Smooth muscle cell (in vitro differentiated cells): ENCODE measurements around the gene LPP. TPM values are rescaled to one million over a fixed set of nuclear protein-coding genes. Genes with fewer than 3 reads are reported as not detected.

Experiments used
- DNase-seq: peaks from one replicate; lab custom pipeline; 2025; ENCODE audit not compliant: unreplicated experiment; lab: John Stamatoyannopoulos, UW
- H2AFZ ChIP-seq: fragments of 200-600 bp; sonication (generic); 2 replicates; pipeline ENCODE4 v1.6.0; 2016; ENCODE audit warnings: antibody characterized with exemption, low read depth, mild to moderate bottlenecking
- H3F3A ChIP-seq: fragments of 200-600 bp; sonication (generic); 2 replicates; pipeline ENCODE4 v1.6.0; 2017; ENCODE audit warnings: antibody characterized with exemption, low read depth
- H3K27ac ChIP-seq: fragments of 200-600 bp; sonication (generic); 2 replicates; pipeline ENCODE4 v1.5.1; 2016; ENCODE audit warnings: low read depth, mild to moderate bottlenecking
- H3K27me3 ChIP-seq: fragments of 200-600 bp; sonication (generic); 2 replicates; pipeline ENCODE4 v1.6.1; 2016; ENCODE audit warnings: low read depth, mild to moderate bottlenecking
- H3K36me3 ChIP-seq: fragments of 200-600 bp; sonication (generic); 2 replicates; pipeline ENCODE4 v1.5.1; 2016; ENCODE audit warnings: low read depth
- H3K4me1 ChIP-seq: fragments of 200-600 bp; sonication (generic); 2 replicates; pipeline ENCODE4 v1.5.1; 2016; ENCODE audit warnings: low read depth
- H3K4me2 ChIP-seq: fragments of 200-600 bp; sonication (generic); 2 replicates; pipeline ENCODE4 v1.6.0; 2016; ENCODE audit warnings: mild to moderate bottlenecking
- H3K4me3 ChIP-seq: fragments of 200-600 bp; sonication (generic); 2 replicates; pipeline ENCODE4 v1.5.1; 2016; ENCODE audit warnings: mild to moderate bottlenecking
- H3K79me2 ChIP-seq: fragments of 200-600 bp; sonication (generic); 2 replicates; pipeline ENCODE4 v1.6.0; 2016; ENCODE audit warnings: low read depth, mild to moderate bottlenecking
- H3K9ac ChIP-seq: fragments of 200-600 bp; sonication (generic); 2 replicates; pipeline ENCODE4 v1.6.0; 2016; ENCODE audit warnings: low read depth
- H3K9me3 ChIP-seq: fragments of 200-600 bp; sonication (generic); replicated peaks from 2 replicates; pipeline ENCODE4 v1.5.1; 2016; ENCODE audit warnings: low read depth
- H4K20me1 ChIP-seq: fragments of 200-600 bp; sonication (generic); 2 replicates; pipeline ENCODE4 v1.6.0; 2016; ENCODE audit warnings: low read depth
- CTCF ChIP-seq: fragments of 200-600 bp; sonication (generic); IDR thresholded peaks from 2 replicates; pipeline ENCODE4 v1.5.1; 2017; ENCODE audit warnings: borderline replicate concordance, mild to moderate bottlenecking, antibody characterized with exemption; ENCODE audit not compliant: insufficient read depth, poor library complexity, severe bottlenecking
- WGBS: methylation state at CpG from one replicate; pipeline ENCODE4 v1.1.7; 2016; ENCODE audit warnings: low lambda C conversion rate; 5-methylcytosine and 5-hydroxymethylcytosine counted together
- polyA plus RNA-seq: library from polyadenylated mRNA; unstranded; fragments of >200 nt; fragmentation: Nextera tagmentation; extraction: Ambion mirVana; gene quantifications from 2 replicates; pipeline ENCODE4 v1.2.1, GENCODE V29; 2016
- total RNA-seq: library from RNA; depleted of rRNA; stranded (reverse); fragments of >200 nt; gene quantifications from 2 replicates; pipeline ENCODE4 v1.2.3, GENCODE V29; 2014

Gene LPP
- total and polyA plus RNA-seq, 2 experiments from 2014 or later = 42.3 to 128 TPM

GRCh38 chr3:188537606-188538005, 383.6 kb downstream of the LPP start:
- no peaks in the 10 kb centered on the region for H3K27me3 ChIP-seq
- H3K79me2 ChIP-seq = peaks cover 58% of the 10 kb centered on the region
- WGBS = 98% methylated on average over 3 of the region's 3 CpGs
- no peak overlapping the region for H3K4me3 ChIP-seq
- TF ChIP-seq CTCF = no peak
- H3K36me3 ChIP-seq = no peaks in the 10 kb centered on the region
- DNase-seq = no peak
- H4K20me1 ChIP-seq = peaks cover 29% of the 10 kb centered on the region
- H3K4me1 ChIP-seq = no peaks in the 10 kb centered on the region
- H3K9ac ChIP-seq = no peak overlapping the region
- no peaks in the 10 kb centered on the region for H3F3A ChIP-seq
- no peak overlapping the region for H3K4me2 ChIP-seq
- H2AFZ ChIP-seq = no peak overlapping the region
- H3K27ac ChIP-seq = no peak overlapping the region
- H3K9me3 ChIP-seq = no peaks in the 10 kb centered on the region

- no peak overlapping the region for H3K4me3 ChIP-seq
- WGBS = 96% methylated on average over 3 of the region's 3 CpGs
- H3K9ac ChIP-seq = no peak overlapping the region
- no peak overlapping the region for H3K27ac ChIP-seq
- H3K4me1 ChIP-seq = no peaks in the 10 kb centered on the region
- no peak overlapping the region for H3K4me2 ChIP-seq
- DNase-seq = no peak
- peaks cover 32% of the 10 kb centered on the region for H4K20me1 ChIP-seq
- peaks cover under 1% of the 10 kb centered on the region for H3F3A ChIP-seq
- H3K9me3 ChIP-seq = no peaks in the 10 kb centered on the region
- no peaks in the 10 kb centered on the region for H3K27me3 ChIP-seq
- H2AFZ ChIP-seq = no peak overlapping the region
- H3K79me2 ChIP-seq = peaks cover 56% of the 10 kb centered on the region
- no peak for TF ChIP-seq CTCF
- no peaks in the 10 kb centered on the region for H3K36me3 ChIP-seq
Observed at GRCh38 chr3:188539037-188539436, 385.1 kb downstream of the LPP start.

- no peaks in the 10 kb centered on the region for H3K4me1 ChIP-seq
- H3K4me3 ChIP-seq = no peak overlapping the region
- peaks cover 2% of the 10 kb centered on the region for H3F3A ChIP-seq
- H4K20me1 ChIP-seq = peaks cover 30% of the 10 kb centered on the region
- no peaks in the 10 kb centered on the region for H3K27me3 ChIP-seq
- H3K9ac ChIP-seq = no peak overlapping the region
- H3K36me3 ChIP-seq = no peaks in the 10 kb centered on the region
- H2AFZ ChIP-seq = no peak overlapping the region
- H3K4me2 ChIP-seq = no peak overlapping the region
- no peaks in the 10 kb centered on the region for H3K9me3 ChIP-seq
- H3K27ac ChIP-seq = no peak overlapping the region
- peaks cover 56% of the 10 kb centered on the region for H3K79me2 ChIP-seq
- no peak for TF ChIP-seq CTCF
- DNase-seq = no peak
Observed at GRCh38 chr3:188539631-188540194, 385.8 kb downstream of the LPP start.

- no peak overlapping the region for H3K4me3 ChIP-seq
- no peak for TF ChIP-seq CTCF
- DNase-seq = no peak
- peaks cover 34% of the 10 kb centered on the region for H3K79me2 ChIP-seq
- no peaks in the 10 kb centered on the region for H3K27me3 ChIP-seq
- H3K9ac ChIP-seq = no peak overlapping the region
- 96% methylated on average over 1 of the region's 1 CpG for WGBS
- peaks cover 5% of the 10 kb centered on the region for H3K4me1 ChIP-seq
- no peak overlapping the region for H3K4me2 ChIP-seq
- H3K9me3 ChIP-seq = no peaks in the 10 kb centered on the region
- H3K27ac ChIP-seq = no peak overlapping the region
- peaks cover 23% of the 10 kb centered on the region for H4K20me1 ChIP-seq
- H3F3A ChIP-seq = peaks cover 11% of the 10 kb centered on the region
- no peaks in the 10 kb centered on the region for H3K36me3 ChIP-seq
- no peak overlapping the region for H2AFZ ChIP-seq
Observed at GRCh38 chr3:188542196-188542595, 388.2 kb downstream of the LPP start.
